Fibroblast of pulmonary artery (primary cell): Measurements from ENCODE around the gene STK24.

Experiments
- DNase-seq: peaks from one replicate; pipeline ENCODE4 v3.0.0-alpha.2; 2010; ENCODE audit warnings: low read depth
- H3K4me3 ChIP-seq: replicated peaks from 2 replicates; pipeline ENCODE4 v1.5.1; 2011; ENCODE audit warnings: low read depth, mild to moderate bottlenecking, control low read depth, low read length, moderate library complexity
- TF ChIP-seq, protein P1 (sequence below): IDR thresholded peaks from 2 replicates; pipeline ENCODE4 v1.5.1; 2011; ENCODE audit warnings: mild to moderate bottlenecking, control low read depth, low read length, inconsistent platforms; ENCODE audit errors: missing control alignments

The STK24 gene

DNA sequence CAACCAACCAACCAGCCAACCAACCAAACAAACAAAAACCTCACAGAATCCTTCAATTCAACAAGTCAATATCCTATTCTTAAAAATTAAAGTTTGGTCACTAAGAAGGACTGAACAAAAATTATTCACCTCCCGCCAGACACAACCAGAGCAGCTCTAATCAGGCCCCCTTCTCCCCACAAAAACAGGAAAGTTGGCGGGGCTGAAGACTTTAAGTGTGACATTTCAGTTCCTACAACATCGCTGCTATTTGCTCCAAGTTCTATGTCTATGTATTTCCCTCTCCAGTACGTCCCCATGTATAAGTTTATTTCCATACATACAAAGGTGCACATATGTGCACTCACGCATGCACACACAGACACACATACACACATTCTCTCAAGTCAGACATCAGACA is 32.8 kb upstream of the STK24 start:
- no peak for DNase-seq
- TF ChIP-seq, protein P1, sequence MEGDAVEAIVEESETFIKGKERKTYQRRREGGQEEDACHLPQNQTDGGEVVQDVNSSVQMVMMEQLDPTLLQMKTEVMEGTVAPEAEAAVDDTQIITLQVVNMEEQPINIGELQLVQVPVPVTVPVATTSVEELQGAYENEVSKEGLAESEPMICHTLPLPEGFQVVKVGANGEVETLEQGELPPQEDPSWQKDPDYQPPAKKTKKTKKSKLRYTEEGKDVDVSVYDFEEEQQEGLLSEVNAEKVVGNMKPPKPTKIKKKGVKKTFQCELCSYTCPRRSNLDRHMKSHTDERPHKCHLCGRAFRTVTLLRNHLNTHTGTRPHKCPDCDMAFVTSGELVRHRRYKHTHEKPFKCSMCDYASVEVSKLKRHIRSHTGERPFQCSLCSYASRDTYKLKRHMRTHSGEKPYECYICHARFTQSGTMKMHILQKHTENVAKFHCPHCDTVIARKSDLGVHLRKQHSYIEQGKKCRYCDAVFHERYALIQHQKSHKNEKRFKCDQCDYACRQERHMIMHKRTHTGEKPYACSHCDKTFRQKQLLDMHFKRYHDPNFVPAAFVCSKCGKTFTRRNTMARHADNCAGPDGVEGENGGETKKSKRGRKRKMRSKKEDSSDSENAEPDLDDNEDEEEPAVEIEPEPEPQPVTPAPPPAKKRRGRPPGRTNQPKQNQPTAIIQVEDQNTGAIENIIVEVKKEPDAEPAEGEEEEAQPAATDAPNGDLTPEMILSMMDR = no peak
- no peak overlapping the region for H3K4me3 ChIP-seq

DNA sequence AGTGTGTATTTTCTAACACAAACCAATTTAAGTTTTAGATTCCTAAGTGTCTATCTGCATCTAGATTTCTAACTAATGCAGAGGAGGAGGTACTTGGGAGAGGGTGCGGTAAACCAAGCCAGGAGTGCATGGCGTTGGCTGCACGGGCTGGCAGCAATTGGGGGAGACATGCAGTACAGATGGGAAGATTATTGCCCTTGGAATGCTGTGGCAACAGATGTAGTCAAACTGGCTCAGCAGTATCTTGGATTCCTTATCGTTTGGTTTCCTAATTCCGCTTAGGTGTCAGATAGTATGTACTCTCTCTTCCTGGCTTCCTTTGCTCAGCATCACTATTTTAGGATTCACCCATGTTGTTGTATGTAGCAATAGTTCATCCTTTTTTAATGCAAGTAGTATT is 29.4 kb upstream of the STK24 start:
- no peak overlapping the region for H3K4me3 ChIP-seq
- no peak for DNase-seq
- TF ChIP-seq, protein P1 = no peak

DNA sequence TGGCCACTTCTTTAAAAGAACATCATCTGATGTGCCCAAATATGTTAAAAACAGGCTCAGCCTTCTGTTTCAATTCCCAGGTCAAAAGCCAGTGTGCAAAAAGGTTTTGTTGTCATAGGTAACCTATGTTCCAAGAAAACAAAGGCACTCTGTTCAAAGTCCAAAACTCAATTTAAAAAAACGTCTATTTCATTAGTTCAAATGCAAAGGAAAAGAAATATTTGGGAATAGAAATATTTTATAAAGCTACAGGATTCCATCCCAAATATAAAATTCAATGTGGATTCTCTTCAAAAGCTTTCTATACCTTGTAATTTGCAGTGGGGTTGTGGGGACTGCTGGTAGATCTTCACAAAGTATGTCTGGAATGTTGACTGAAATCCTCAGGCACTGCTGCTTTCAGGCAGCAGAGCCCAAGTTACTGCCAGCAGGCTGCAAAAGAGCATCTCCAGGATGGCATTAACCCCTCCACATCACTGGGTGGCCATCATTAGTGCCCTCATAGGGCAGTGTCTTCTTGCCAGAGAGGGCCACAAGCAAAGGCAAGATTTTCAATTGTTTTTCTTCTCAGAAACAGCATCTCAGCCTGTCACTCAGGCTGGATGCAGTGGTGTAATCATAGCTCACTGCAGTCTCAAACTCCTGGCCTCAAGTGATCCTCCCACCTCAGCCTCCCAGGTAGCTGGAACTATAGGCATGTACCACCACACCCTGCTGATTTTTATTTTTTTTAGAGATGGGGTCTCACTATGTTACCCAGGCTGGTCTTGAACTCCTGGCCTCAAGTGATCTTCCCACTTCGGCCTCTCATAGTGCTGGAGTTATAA is 22.8 kb upstream of the STK24 start:
- H3K4me3 ChIP-seq = no peak overlapping the region
- peak; percentile 18 for DNase-seq
- TF ChIP-seq, protein P1 = no peak

DNA sequence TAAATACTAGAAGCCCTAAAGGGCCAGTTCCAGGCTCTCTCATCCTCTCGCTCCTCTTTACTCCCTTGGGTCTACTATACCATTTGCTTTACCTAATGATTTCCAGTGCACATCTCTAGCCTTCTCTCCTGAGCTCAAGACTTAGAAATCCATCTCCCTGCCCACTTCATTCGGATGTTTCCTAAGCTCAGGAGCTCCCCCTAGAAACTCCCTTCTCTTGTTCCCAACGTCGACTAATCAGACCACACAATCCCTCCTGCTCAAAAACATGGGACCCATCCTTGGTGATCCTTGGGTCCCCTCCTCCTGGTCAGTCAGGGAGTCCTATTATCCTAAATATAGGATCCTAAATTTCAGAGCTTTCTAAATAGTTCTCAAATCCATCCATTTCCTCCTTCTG is 21.1 kb upstream of the STK24 start:
- H3K4me3 ChIP-seq = no peak overlapping the region
- TF ChIP-seq, protein P1 = peak; percentile 30
- peak; percentile 24 for DNase-seq

DNA sequence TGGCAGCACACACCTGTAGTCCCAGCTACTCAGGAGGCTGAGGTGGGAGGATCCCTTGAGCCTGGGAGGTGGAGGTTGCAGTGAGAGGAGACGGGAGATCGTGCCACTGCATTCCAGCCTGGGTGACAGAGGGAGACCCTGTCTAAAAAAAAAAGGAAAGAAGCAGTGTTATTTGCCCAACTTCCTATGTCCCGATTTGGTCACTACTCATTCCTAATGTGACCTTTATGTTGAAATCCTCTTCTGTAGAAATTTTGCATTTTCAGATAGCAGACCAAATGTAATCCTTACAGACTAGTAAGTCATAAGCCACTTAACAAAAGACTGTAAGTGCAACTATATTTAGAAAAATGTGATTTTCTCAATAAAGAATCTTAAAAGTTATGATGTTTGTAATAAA is 18.2 kb upstream of the STK24 start:
- no peak overlapping the region for H3K4me3 ChIP-seq
- DNase-seq = no peak
- TF ChIP-seq, protein P1 = no peak

DNA sequence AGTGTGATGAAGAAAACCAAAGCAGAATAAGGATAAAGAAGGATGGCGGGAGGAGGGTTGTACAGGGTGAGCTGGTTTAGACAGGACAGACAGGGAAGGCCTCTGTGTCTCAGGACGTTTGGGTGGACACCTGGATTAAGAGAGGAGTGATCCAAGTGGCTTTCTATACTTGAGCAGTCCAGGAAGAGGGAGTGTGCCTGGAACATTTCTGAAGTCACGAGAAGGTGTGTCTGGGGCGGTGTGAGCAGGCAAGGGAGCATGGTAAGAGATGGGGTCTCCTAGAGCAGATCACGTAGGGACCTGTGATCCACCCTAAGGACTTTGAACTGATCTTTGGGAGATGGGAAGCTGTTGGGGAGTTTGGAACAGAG is 15.4 kb upstream of the STK24 start:
- TF ChIP-seq, protein P1 = no peak
- no peak for DNase-seq
- H3K4me3 ChIP-seq = no peak overlapping the region
